ENCODE results near the gene BCL7A. TPM values are rescaled to one million over a fixed set of nuclear protein-coding genes. Genes with fewer than 3 reads are reported as not detected.
"Not testable (repeated sequence)": the region's sequence is repeated elsewhere in the genome, so short reads cannot be mapped to it uniquely, and the experiment has no call there.

BCL7A gene
- total RNA-seq, 1 donor from 2014 or later = 11.2 TPM

- Histone ChIP-seq H3K36me3 (peaks cover 14% of the 10 kb centered on the region), H3K27ac (replicated peaks) (no peak overlapping the region), H3K27me3 (ENCODE audit: low read depth) (no peaks in the 10 kb centered on the region), H3K4me3 (no peak overlapping the region), H3K9me3 (replicated peaks) (no peaks in the 10 kb centered on the region), H3K4me1 (peaks cover 45% of the 10 kb centered on the region)
- intact Hi-C loops (cut with micrococcal nuclease) = no loop called here
- peak; percentile 78 for TF ChIP-seq CTCF (IDR thresholded peaks at IDR 0.05; ENCODE audit: borderline replicate concordance)
- peak; percentile 48 for DNase-seq
These were observed 9.9 kb downstream of the BCL7A start for GRCh38 chr12:122031342-122032216.

GRCh38 chr12:122032580-122032979 lies 10.9 kb downstream of the BCL7A start:
- TF ChIP-seq CTCF (IDR thresholded peaks at IDR 0.05; ENCODE audit: borderline replicate concordance) = no peak
- intact Hi-C loops (cut with micrococcal nuclease) = no loop called here

GRCh38 chr12:122035292-122035691 lies 13.6 kb downstream of the BCL7A start:
- Histone ChIP-seq H3K4me1 (peaks cover 15% of the 10 kb centered on the region), H3K4me3 (no peak overlapping the region), H3K36me3 (peaks cover 28% of the 10 kb centered on the region), H3K27ac (replicated peaks) (no peak overlapping the region), H3K9me3 (replicated peaks) (no peaks in the 10 kb centered on the region), H3K27me3 (ENCODE audit: low read depth) (no peaks in the 10 kb centered on the region)
- intact Hi-C loops (cut with micrococcal nuclease) = no loop called here
- DNase-seq = no peak
- no peak for TF ChIP-seq CTCF (IDR thresholded peaks at IDR 0.05; ENCODE audit: borderline replicate concordance)

More at GRCh38 chr12:122032580-122032979, 10.9 kb downstream of the BCL7A start:
- H3K27ac ChIP-seq (replicated peaks) = no peak overlapping the region
- no peaks in the 10 kb centered on the region for H3K9me3 ChIP-seq (replicated peaks)
- H3K4me3 ChIP-seq = no peak overlapping the region
- no peaks in the 10 kb centered on the region for H3K27me3 ChIP-seq (ENCODE audit: low read depth)
- no peak for DNase-seq
- H3K4me1 ChIP-seq = peaks cover 41% of the 10 kb centered on the region
- peaks cover 24% of the 10 kb centered on the region for H3K36me3 ChIP-seq

GRCh38 chr12:122036153-122036552 lies 14.5 kb downstream of the BCL7A start:
- TF ChIP-seq CTCF (IDR thresholded peaks at IDR 0.05; ENCODE audit: borderline replicate concordance) = no peak
- intact Hi-C loops (cut with micrococcal nuclease) = no loop called here
- H3K27me3 ChIP-seq (ENCODE audit: low read depth) = no peaks in the 10 kb centered on the region
- DNase-seq = no peak
- H3K27ac ChIP-seq (replicated peaks) = no peak overlapping the region
- H3K4me3 ChIP-seq = no peak overlapping the region
- H3K9me3 ChIP-seq (replicated peaks) = no peaks in the 10 kb centered on the region
- H3K36me3 ChIP-seq = peaks cover 28% of the 10 kb centered on the region
- H3K4me1 ChIP-seq = peaks cover 10% of the 10 kb centered on the region

- intact Hi-C loops (cut with micrococcal nuclease) = no loop called here
- Histone ChIP-seq H3K27me3 (ENCODE audit: low read depth) (no peaks in the 10 kb centered on the region), H3K4me3 (no peak overlapping the region), H3K4me1 (no peaks in the 10 kb centered on the region), H3K36me3 (peaks cover 58% of the 10 kb centered on the region), H3K27ac (replicated peaks) (no peak overlapping the region), H3K9me3 (replicated peaks) (no peaks in the 10 kb centered on the region)
- no peak for DNase-seq
- TF ChIP-seq CTCF (IDR thresholded peaks at IDR 0.05; ENCODE audit: borderline replicate concordance) = no peak
These were observed 19.1 kb downstream of the BCL7A start for GRCh38 chr12:122040579-122041386.

- H3K27me3 ChIP-seq (ENCODE audit: low read depth); intact Hi-C loops (cut with micrococcal nuclease); H3K9me3 ChIP-seq (replicated peaks); H3K4me1 ChIP-seq; H3K4me3 ChIP-seq; DNase-seq; H3K27ac ChIP-seq (replicated peaks): not testable (repeated sequence)
- peaks cover 58% of the 10 kb centered on the region for H3K36me3 ChIP-seq
These were observed 19.8 kb downstream of the BCL7A start for GRCh38 chr12:122041458-122041857.

All from left ventricle myocardium inferior (tissue), 1 donor.